ENCODE measurements around the gene CAMTA1.

Gene CAMTA1

DNA sequence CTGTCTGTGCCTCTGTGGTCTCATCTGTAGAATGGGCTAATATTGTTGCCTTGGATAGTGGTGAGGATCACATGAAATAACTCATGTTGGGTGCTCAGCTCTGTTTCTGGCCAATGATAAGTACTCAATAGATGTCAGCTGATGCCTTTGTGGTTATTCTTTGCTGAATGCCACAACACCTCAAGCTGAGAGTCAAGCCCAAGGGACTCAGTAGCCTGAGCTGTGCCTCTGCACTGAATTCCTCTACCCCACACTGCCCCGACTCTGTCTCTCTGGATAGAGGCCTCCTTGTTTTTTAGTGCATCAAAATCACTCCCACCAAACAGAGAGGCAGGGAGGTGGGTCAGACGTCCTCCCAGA, 789.8 kb downstream of the CAMTA1 start:
- H4K20me1 ChIP-seq (ENCODE audit: insufficient read depth, low read length): 0 out of 2 replicates have a peak, but pooled peaks cover 2% of the 10 kb centered on the region
- H3K79me2 ChIP-seq (ENCODE audit: insufficient read depth, low read length): no peaks in the 10 kb centered on the region
- no peaks in the 10 kb centered on the region for H3K9me3 ChIP-seq (ENCODE audit: insufficient read depth, low read length, severe bottlenecking)
- H3K36me3 ChIP-seq (ENCODE audit: insufficient read depth, low read length): no peaks in the 10 kb centered on the region
- H3K27ac ChIP-seq (ENCODE audit: low read length): no peak overlapping the region
- ATAC-seq (ENCODE audit: insufficient read depth, low read depth) (no peak), DNase-seq (no peak)
- no peak for TF ChIP-seq EZH2 (IDR thresholded peaks at IDR 0.05; ENCODE audit: borderline replicate concordance, low read depth, low read length, severe bottlenecking)
- TF ChIP-seq, protein P1, sequence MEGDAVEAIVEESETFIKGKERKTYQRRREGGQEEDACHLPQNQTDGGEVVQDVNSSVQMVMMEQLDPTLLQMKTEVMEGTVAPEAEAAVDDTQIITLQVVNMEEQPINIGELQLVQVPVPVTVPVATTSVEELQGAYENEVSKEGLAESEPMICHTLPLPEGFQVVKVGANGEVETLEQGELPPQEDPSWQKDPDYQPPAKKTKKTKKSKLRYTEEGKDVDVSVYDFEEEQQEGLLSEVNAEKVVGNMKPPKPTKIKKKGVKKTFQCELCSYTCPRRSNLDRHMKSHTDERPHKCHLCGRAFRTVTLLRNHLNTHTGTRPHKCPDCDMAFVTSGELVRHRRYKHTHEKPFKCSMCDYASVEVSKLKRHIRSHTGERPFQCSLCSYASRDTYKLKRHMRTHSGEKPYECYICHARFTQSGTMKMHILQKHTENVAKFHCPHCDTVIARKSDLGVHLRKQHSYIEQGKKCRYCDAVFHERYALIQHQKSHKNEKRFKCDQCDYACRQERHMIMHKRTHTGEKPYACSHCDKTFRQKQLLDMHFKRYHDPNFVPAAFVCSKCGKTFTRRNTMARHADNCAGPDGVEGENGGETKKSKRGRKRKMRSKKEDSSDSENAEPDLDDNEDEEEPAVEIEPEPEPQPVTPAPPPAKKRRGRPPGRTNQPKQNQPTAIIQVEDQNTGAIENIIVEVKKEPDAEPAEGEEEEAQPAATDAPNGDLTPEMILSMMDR (IDR thresholded peaks at IDR 0.05; ENCODE audit: borderline replicate concordance, extremely low read depth, low read length, poor library complexity, severe bottlenecking): no peak
- H3K4me2 ChIP-seq (ENCODE audit: insufficient read depth, low read length): no peak overlapping the region
- no peaks in the 10 kb centered on the region for H3K4me1 ChIP-seq (ENCODE audit: insufficient read depth, low read length)
- no peak overlapping the region for H3K9ac ChIP-seq (ENCODE audit: low read depth, low read length)
- no peak overlapping the region for H2AFZ ChIP-seq (ENCODE audit: low read depth, low read length)
- no peaks in the 10 kb centered on the region for H3K27me3 ChIP-seq (ENCODE audit: insufficient read depth, low read length, poor library complexity)
- H3K4me3 ChIP-seq (ENCODE audit: low read depth in 1 of 2, low read length in 2 of 2): no peak overlapping the region

DNA sequence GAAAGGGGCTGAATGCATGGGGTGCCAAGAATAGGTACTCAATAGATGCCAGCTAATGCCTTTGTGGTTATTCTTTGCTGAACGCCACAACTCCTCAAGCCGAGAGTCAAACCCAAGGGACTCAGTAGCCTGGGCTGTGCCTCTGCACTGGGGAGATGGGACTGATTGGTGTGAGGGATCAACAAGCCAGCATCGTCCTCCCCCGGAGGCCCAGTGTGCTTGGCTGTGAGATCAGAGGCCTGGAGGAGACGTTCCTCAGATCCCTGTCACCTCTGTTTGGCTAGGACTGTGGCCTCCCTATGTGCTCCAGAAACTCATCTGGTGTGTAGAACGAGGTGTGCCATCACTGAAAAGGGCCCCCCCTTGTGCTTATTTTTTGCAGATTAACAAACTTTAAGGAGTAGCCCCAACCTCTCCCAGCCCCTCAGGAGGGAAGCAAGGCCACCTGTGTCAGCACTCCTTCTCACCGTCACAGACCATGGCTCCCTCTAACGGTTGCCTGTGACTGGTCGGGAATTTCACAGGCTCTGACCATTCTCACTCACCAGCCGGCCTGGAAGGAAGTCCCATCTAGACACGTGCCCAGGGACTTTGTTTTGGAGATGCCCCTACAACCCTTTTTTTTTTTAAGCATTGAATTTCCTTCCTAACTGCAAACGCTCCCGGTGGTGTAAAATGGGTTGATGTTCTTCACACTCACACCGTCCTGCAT, 791.8 kb downstream of the CAMTA1 start:
- H3K4me2 ChIP-seq (ENCODE audit: insufficient read depth, low read length): no peak overlapping the region
- ATAC-seq (ENCODE audit: insufficient read depth, low read depth) (no peak), DNase-seq (no peak)
- H3K4me3 ChIP-seq (ENCODE audit: low read depth in 1 of 2, low read length in 2 of 2): no peak overlapping the region
- H3K9me3 ChIP-seq (ENCODE audit: insufficient read depth, low read length, severe bottlenecking): no peaks in the 10 kb centered on the region
- H3K27me3 ChIP-seq (ENCODE audit: insufficient read depth, low read length, poor library complexity): no peaks in the 10 kb centered on the region
- no peak overlapping the region for H3K27ac ChIP-seq (ENCODE audit: low read length)
- H3K79me2 ChIP-seq (ENCODE audit: insufficient read depth, low read length): no peaks in the 10 kb centered on the region
- H3K36me3 ChIP-seq (ENCODE audit: insufficient read depth, low read length): no peaks in the 10 kb centered on the region
- TF ChIP-seq EZH2 (IDR thresholded peaks at IDR 0.05; ENCODE audit: borderline replicate concordance, low read depth, low read length, severe bottlenecking): no peak
- TF ChIP-seq, protein P1 (IDR thresholded peaks at IDR 0.05; ENCODE audit: borderline replicate concordance, extremely low read depth, low read length, poor library complexity, severe bottlenecking): no peak
- H3K4me1 ChIP-seq (ENCODE audit: insufficient read depth, low read length): no peaks in the 10 kb centered on the region
- H4K20me1 ChIP-seq (ENCODE audit: insufficient read depth, low read length): peaks cover 7% of the 10 kb centered on the region; the same call in 1 of the 2 replicates
- no peak overlapping the region for H3K9ac ChIP-seq (ENCODE audit: low read depth, low read length)
- no peak overlapping the region for H2AFZ ChIP-seq (ENCODE audit: low read depth, low read length)

DNA sequence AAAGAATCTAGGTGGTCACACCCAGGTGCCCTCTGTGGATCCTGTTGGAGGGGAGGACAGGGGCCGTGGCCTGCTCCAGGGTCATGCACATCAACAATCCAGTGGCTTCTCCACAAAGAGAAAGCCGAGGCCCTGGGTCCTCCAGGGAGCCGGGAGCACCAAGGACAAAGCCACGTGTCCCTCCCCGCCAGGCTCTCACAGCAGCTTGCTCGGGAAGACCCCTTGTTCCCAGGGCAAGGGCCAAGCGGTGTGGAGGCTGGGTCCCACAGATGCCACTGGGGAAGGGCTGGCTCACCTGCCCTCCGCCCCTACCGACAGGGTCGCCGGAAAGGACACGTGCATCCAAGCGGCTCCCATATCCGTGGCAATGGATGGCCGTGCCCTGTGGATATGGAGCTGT, 793.0 kb downstream of the CAMTA1 start:
- Histone ChIP-seq H3K4me2 (ENCODE audit: insufficient read depth, low read length) (no peak overlapping the region), H3K9me3 (ENCODE audit: insufficient read depth, low read length, severe bottlenecking) (no peaks in the 10 kb centered on the region), H3K4me3 (ENCODE audit: low read depth in 1 of 2, low read length in 2 of 2) (no peak overlapping the region), H3K79me2 (ENCODE audit: insufficient read depth, low read length) (no peaks in the 10 kb centered on the region), H4K20me1 (ENCODE audit: insufficient read depth, low read length) (peaks cover 11% of the 10 kb centered on the region), H3K27ac (ENCODE audit: low read length) (no peak overlapping the region), H2AFZ (ENCODE audit: low read depth, low read length) (no peak overlapping the region), H3K9ac (ENCODE audit: low read depth, low read length) (no peak overlapping the region), H3K36me3 (ENCODE audit: insufficient read depth, low read length) (no peaks in the 10 kb centered on the region), H3K27me3 (ENCODE audit: insufficient read depth, low read length, poor library complexity) (no peaks in the 10 kb centered on the region), H3K4me1 (ENCODE audit: insufficient read depth, low read length) (no peaks in the 10 kb centered on the region)
- no peak for TF ChIP-seq EZH2 (IDR thresholded peaks at IDR 0.05; ENCODE audit: borderline replicate concordance, low read depth, low read length, severe bottlenecking)
- TF ChIP-seq, protein P1 (IDR thresholded peaks at IDR 0.05; ENCODE audit: borderline replicate concordance, extremely low read depth, low read length, poor library complexity, severe bottlenecking): no peak
- ATAC-seq (ENCODE audit: insufficient read depth, low read depth) (no peak), DNase-seq (no peak)

All from DND-41 (cell line).